Activated T-helper 2 cell treated with anti-CD3 and anti-CD28 coated beads, Interferon-gamma antibody, Interleukin-2, Interleukin-4, amounts not matched to agents 10 μg/mL and 5 μg/mL and 100 μg/mL, durations not matched to agents 14 hours and 24 hours and 36 hours (primary cell): ENCODE results near the gene CHRNB2. TPM values are rescaled to one million over a fixed set of nuclear protein-coding genes. Genes with fewer than 3 reads are reported as not detected.

Experiments used
- DNase-seq: peaks from one replicate; pipeline ENCODE4 v3.0.0; 2021; ENCODE audit warnings: low spot score
- H3K27ac Mint-ChIP-seq: one replicate; pipeline ENCODE4 v1.8.0; 2021; ENCODE audit warnings: mixed read lengths
- H3K27me3 Mint-ChIP-seq: one replicate; pipeline ENCODE4 v1.8.0; 2021; ENCODE audit warnings: low read depth, mixed read lengths
- H3K36me3 Mint-ChIP-seq: one replicate; pipeline ENCODE4 v1.8.0; 2021; ENCODE audit warnings: low read depth, mixed read lengths
- H3K4me1 Mint-ChIP-seq: one replicate; pipeline ENCODE4 v1.8.0; 2021; ENCODE audit warnings: low read depth, mixed read lengths
- H3K4me3 Mint-ChIP-seq: one replicate; pipeline ENCODE4 v1.8.0; 2021; ENCODE audit warnings: low read depth, mild to moderate bottlenecking, moderate library complexity, mixed read lengths
- H3K9me3 Mint-ChIP-seq: one replicate; pipeline ENCODE4 v1.8.0; 2021; ENCODE audit warnings: mixed read lengths
- intact Hi-C: fragments of 100-400 bp; cut with micrococcal nuclease; formaldehyde crosslinking; loops from one replicate; pipeline ENCODE4 v1.15.1; 2023
- total RNA-seq: library from RNA; stranded (reverse); gene quantifications from 2 replicates; pipeline ENCODE4 v1.2.3, GENCODE V29; 2022

Gene CHRNB2
- total RNA-seq, 1 donor from 2014 or later: not detected

GRCh38 chr1:154546264-154547063 lies 21.1 kb upstream of the CHRNB2 start:
- DNase-seq: peak; percentile 37

GRCh38 chr1:154547105-154547732 lies 20.4 kb upstream of the CHRNB2 start:
- H3K4me1 Mint-ChIP-seq: peaks cover 8% of the 10 kb centered on the region
- no peaks in the 10 kb centered on the region for H3K9me3 Mint-ChIP-seq
- DNase-seq: no peak
- H3K4me3 Mint-ChIP-seq: no peak overlapping the region
- intact Hi-C loops: no loop called here
- no peak overlapping the region for H3K27ac Mint-ChIP-seq
- H3K36me3 Mint-ChIP-seq: peaks cover 35% of the 10 kb centered on the region
- H3K27me3 Mint-ChIP-seq: no peaks in the 10 kb centered on the region

More at GRCh38 chr1:154546264-154547063, 21.1 kb upstream of the CHRNB2 start:
- Mint-ChIP-seq H3K27ac (no peak overlapping the region), H3K9me3 (no peaks in the 10 kb centered on the region), H3K36me3 (peaks cover 27% of the 10 kb centered on the region), H3K4me1 (peaks cover 8% of the 10 kb centered on the region), H3K27me3 (no peaks in the 10 kb centered on the region), H3K4me3 (no peak overlapping the region)
- intact Hi-C loops: loop anchor here (1.0 kb wide), 1 partner anchor 67 kb away; no protein-coding TSS in a partner anchor

- intact Hi-C loops: no loop called here
- Mint-ChIP-seq H3K27ac (no peak overlapping the region), H3K4me1 (peaks cover 8% of the 10 kb centered on the region), H3K27me3 (no peaks in the 10 kb centered on the region), H3K36me3 (peaks cover 43% of the 10 kb centered on the region), H3K9me3 (no peaks in the 10 kb centered on the region), H3K4me3 (no peak overlapping the region)
- DNase-seq: no peak
These were observed 19.6 kb upstream of the CHRNB2 start for GRCh38 chr1:154548028-154548427.

- H3K27ac Mint-ChIP-seq: no peak overlapping the region
- no peak for DNase-seq
- peaks cover 54% of the 10 kb centered on the region for H3K36me3 Mint-ChIP-seq
- no peaks in the 10 kb centered on the region for H3K9me3 Mint-ChIP-seq
- no peak overlapping the region for H3K4me3 Mint-ChIP-seq
- intact Hi-C loops: no loop called here
- no peaks in the 10 kb centered on the region for H3K27me3 Mint-ChIP-seq
- peaks cover 8% of the 10 kb centered on the region for H3K4me1 Mint-ChIP-seq
These were observed 18.3 kb upstream of the CHRNB2 start for GRCh38 chr1:154549202-154549770.

GRCh38 chr1:154550070-154550469 lies 17.5 kb upstream of the CHRNB2 start:
- Mint-ChIP-seq H3K4me3 (no peak overlapping the region), H3K4me1 (peaks cover 8% of the 10 kb centered on the region), H3K36me3 (peaks cover 62% of the 10 kb centered on the region), H3K27me3 (no peaks in the 10 kb centered on the region), H3K9me3 (no peaks in the 10 kb centered on the region), H3K27ac (no peak overlapping the region)
- DNase-seq: no peak
- intact Hi-C loops: no loop called here

GRCh38 chr1:154550657-154551056 lies 16.9 kb upstream of the CHRNB2 start:
- Mint-ChIP-seq H3K36me3 (peaks cover 67% of the 10 kb centered on the region), H3K9me3 (no peaks in the 10 kb centered on the region), H3K4me3 (no peak overlapping the region), H3K27me3 (no peaks in the 10 kb centered on the region), H3K27ac (no peak overlapping the region), H3K4me1 (peaks cover 9% of the 10 kb centered on the region)
- DNase-seq: no peak
- intact Hi-C loops: no loop called here

GRCh38 chr1:154551474-154551873 lies 16.1 kb upstream of the CHRNB2 start:
- peaks cover 17% of the 10 kb centered on the region for H3K4me1 Mint-ChIP-seq
- DNase-seq: no peak
- no peak overlapping the region for H3K4me3 Mint-ChIP-seq
- H3K9me3 Mint-ChIP-seq: no peaks in the 10 kb centered on the region
- no peaks in the 10 kb centered on the region for H3K27me3 Mint-ChIP-seq
- H3K27ac Mint-ChIP-seq: no peak overlapping the region
- intact Hi-C loops: no loop called here
- H3K36me3 Mint-ChIP-seq: peaks cover 76% of the 10 kb centered on the region

GRCh38 chr1:154552036-154552435 lies 15.5 kb upstream of the CHRNB2 start:
- Mint-ChIP-seq H3K27me3 (no peaks in the 10 kb centered on the region), H3K9me3 (no peaks in the 10 kb centered on the region), H3K4me3 (no peak overlapping the region), H3K27ac (no peak overlapping the region), H3K4me1 (peaks cover 22% of the 10 kb centered on the region), H3K36me3 (peaks cover 76% of the 10 kb centered on the region)
- no peak for DNase-seq
- intact Hi-C loops: no loop called here

GRCh38 chr1:154553056-154554030 lies 14.2 kb upstream of the CHRNB2 start:
- no peaks in the 10 kb centered on the region for H3K27me3 Mint-ChIP-seq
- H3K27ac Mint-ChIP-seq: no peak overlapping the region
- no peak overlapping the region for H3K4me3 Mint-ChIP-seq
- H3K36me3 Mint-ChIP-seq: peaks cover 86% of the 10 kb centered on the region
- no peak for DNase-seq
- H3K4me1 Mint-ChIP-seq: peaks cover 30% of the 10 kb centered on the region
- H3K9me3 Mint-ChIP-seq: no peaks in the 10 kb centered on the region
- intact Hi-C loops: no loop called here

GRCh38 chr1:154556422-154556821 lies 11.2 kb upstream of the CHRNB2 start:
- no peaks in the 10 kb centered on the region for H3K9me3 Mint-ChIP-seq
- DNase-seq: no peak
- H3K36me3 Mint-ChIP-seq: peaks cover 59% of the 10 kb centered on the region
- no peak overlapping the region for H3K27ac Mint-ChIP-seq
- H3K27me3 Mint-ChIP-seq: no peaks in the 10 kb centered on the region
- intact Hi-C loops: loop anchor here (5.0 kb wide), 7 partner anchors 106 to 506 kb away; partner anchors contain the start of genes ATP8B2, EFNA4, PBXIP1 and UBAP2L
- peak overlapping the region; percentile 1 for H3K4me3 Mint-ChIP-seq
- H3K4me1 Mint-ChIP-seq: peaks cover 22% of the 10 kb centered on the region

- Mint-ChIP-seq H3K9me3 (no peaks in the 10 kb centered on the region), H3K27ac (peak overlapping the region; percentile 87), H3K27me3 (no peaks in the 10 kb centered on the region), H3K36me3 (peaks cover 49% of the 10 kb centered on the region), H3K4me3 (peak overlapping the region; percentile 90), H3K4me1 (peaks cover 22% of the 10 kb centered on the region)
- intact Hi-C loops: loop anchor here (5.0 kb wide), 7 partner anchors 105 to 505 kb away; partner anchors contain the start of genes ATP8B2, EFNA4, PBXIP1 and UBAP2L
- no peak for DNase-seq
These were observed 10.2 kb upstream of the CHRNB2 start for GRCh38 chr1:154557248-154557938.
